Keratinocyte (primary cell): ENCODE results near the gene HCAR3. TPM values are rescaled to one million over a fixed set of nuclear protein-coding genes. Genes with fewer than 3 reads are reported as not detected.
A peak's percentile ranks its signal among the peaks of the same experiment; 100 is the strongest.
"Not testable (repeated sequence)": the region's sequence is repeated elsewhere in the genome, so short reads cannot be mapped to it uniquely, and the experiment has no call there.

Source experiments
- DNase-seq: peaks from one replicate; pipeline ENCODE4 v3.0.0-alpha.2; 2011; ENCODE audit warnings: low read depth, missing footprints, low spot score
- FAIRE-seq: peaks from 2 replicates; lab custom pipeline; 2011; peaks lifted over from hg19 to GRCh38; lab: Jason Lieb, UNC
- H2AFZ ChIP-seq: 2 replicates; pipeline ENCODE4 v1.6.0; 2012; ENCODE audit warnings: low read length, control low read depth, inconsistent platforms; ENCODE audit not compliant: control insufficient read depth
- H3K27ac ChIP-seq: 2 replicates; pipeline ENCODE4 v1.5.1; 2011; ENCODE audit warnings: low read length; ENCODE audit not compliant: control insufficient read depth, insufficient read depth
- H3K27me3 ChIP-seq: 3 replicates; pipeline ENCODE4 v1.6.0; 2011; ENCODE audit warnings: low read length; ENCODE audit not compliant: control insufficient read depth, insufficient read depth; ENCODE audit errors: extremely low read depth
- H3K36me3 ChIP-seq, 2 experiments: 2 replicates in 1 of 2; 3 replicates in 1 of 2; pipeline ENCODE4 v1.5.1; 2011; ENCODE audit warnings: low read length in 2 of 2, mild to moderate bottlenecking in 1 of 2; ENCODE audit not compliant: control insufficient read depth in 2 of 2, insufficient read depth in 2 of 2; ENCODE audit errors: extremely low read depth in 1 of 2
- H3K4me1 ChIP-seq: 3 replicates; pipeline ENCODE4 v1.5.1; 2011; ENCODE audit warnings: low read length; ENCODE audit not compliant: control insufficient read depth, insufficient read depth; ENCODE audit errors: extremely low read depth
- H3K4me2 ChIP-seq: 3 replicates; pipeline ENCODE4 v1.6.0; 2011; ENCODE audit warnings: low read depth, low read length; ENCODE audit not compliant: control insufficient read depth, insufficient read depth; ENCODE audit errors: extremely low read depth
- H3K4me3 ChIP-seq, 3 experiments: fragments of 200-600 bp in 1 of 3; sonication (generic) in 1 of 3; 2 replicates in 2 of 3; 3 replicates in 1 of 3; pipeline ENCODE4 v1.5.1; 2011 to 2016; ENCODE audit warnings: low read length in 3 of 3, mild to moderate bottlenecking in 3 of 3, control low read depth in 2 of 3, inconsistent platforms in 1 of 3, low read depth in 1 of 3, mixed read lengths in 1 of 3, mixed run types in 1 of 3, moderate library complexity in 1 of 3; ENCODE audit not compliant: control insufficient read depth in 2 of 3, insufficient read depth in 2 of 3; ENCODE audit errors: extremely low read depth in 1 of 3
- H3K79me2 ChIP-seq: 2 replicates; pipeline ENCODE4 v1.6.0; 2012; ENCODE audit warnings: low read length; ENCODE audit not compliant: control insufficient read depth, insufficient read depth
- H3K9ac ChIP-seq: 3 replicates; pipeline ENCODE4 v1.6.0; 2011; ENCODE audit warnings: low read length; ENCODE audit not compliant: control insufficient read depth, insufficient read depth; ENCODE audit errors: extremely low read depth
- H3K9me1 ChIP-seq: 3 replicates; pipeline ENCODE4 v1.6.0; 2011; ENCODE audit warnings: low read length; ENCODE audit not compliant: control insufficient read depth, insufficient read depth; ENCODE audit errors: extremely low read depth
- H3K9me3 ChIP-seq: 2 replicates; pipeline ENCODE4 v1.5.1; 2012; ENCODE audit warnings: low read depth, low read length; ENCODE audit not compliant: control insufficient read depth
- H4K20me1 ChIP-seq: 3 replicates; pipeline ENCODE4 v1.6.0; 2011; ENCODE audit warnings: low read length; ENCODE audit not compliant: control insufficient read depth, insufficient read depth; ENCODE audit errors: extremely low read depth
- CTCF ChIP-seq, 3 experiments: IDR thresholded peaks in 1 of 3; conservative IDR thresholded peaks in 1 of 3; optimal IDR thresholded peaks in 1 of 3; 2 replicates in 2 of 3; 3 replicates in 1 of 3; pipeline versions ENCODE3 to v1.5.1; 2011; ENCODE audit warnings: low read length in 3 of 3, mild to moderate bottlenecking in 3 of 3, moderate library complexity in 2 of 3, control low read depth in 1 of 3, inconsistent platforms in 1 of 3; ENCODE audit not compliant: insufficient read depth in 2 of 3; ENCODE audit errors: extremely low read depth in 1 of 3
- EZH2 ChIP-seq: IDR thresholded peaks from one replicate; pipeline ENCODE4 v1.6.1; 2012; ENCODE audit warnings: inconsistent platforms, mild to moderate bottlenecking, low read length, moderate library complexity
- dilution Hi-C: fragments of 300-500 bp; cut with MboI; formaldehyde crosslinking; loops from one replicate; pipeline ENCODE4 v1.7.0; 2020; ENCODE audit warnings: low sequenced_read_pairs; ENCODE audit not compliant: extremely low pct_ligation_motif_present
- polyA plus RNA-seq, 5 experiments: library from polyadenylated mRNA; depleted of rRNA in 3 of 5; stranded (reverse) in 3 of 5; stranded (forward) in 1 of 5; unstranded in 1 of 5; fragments of >200 nt; gene quantifications; 1 replicate in 1 of 5; 2 replicates in 3 of 5; 3 replicates in 1 of 5; pipeline versions ENCODE4 v1.2.1 to v1.2.3, GENCODE V29; 2011 to 2012; ENCODE audit warnings: missing spikeins in 2 of 5, low read depth in 1 of 5, low replicate concordance in 1 of 5

The HCAR3 gene
- polyA plus RNA-seq, 1 donor (not counting 4 experiments of a cell fraction or from before 2014, with no cell fraction given), result 12.1 TPM

- no peaks in the 10 kb centered on the region for H3K9me3 ChIP-seq
- peaks cover 43% of the 10 kb centered on the region for H3K4me1 ChIP-seq
- peak overlapping the region; percentile 75 for H3K4me2 ChIP-seq
- H3K27ac ChIP-seq, result peak overlapping the region; percentile 98
- TF ChIP-seq CTCF (optimal IDR thresholded peaks at IDR 0.05 in 1 of 3, IDR thresholded peaks at IDR 0.05 in 1 of 3, conservative IDR thresholded peaks at IDR 0.05 in 1 of 3; ENCODE audit: extremely low read depth in 1 of 3, insufficient read depth in 2 of 3, low read length in 3 of 3) (no peak), EZH2 (no peak)
- DNase-seq, result peak; percentile 67
- H3K9ac ChIP-seq, result peak overlapping the region; percentile 81
- dilution Hi-C loops, result no loop called here
- no peaks in the 10 kb centered on the region for H3K36me3 ChIP-seq
- peak overlapping the region in 2 of 3 experiments; percentile 54 to 57 for H3K4me3 ChIP-seq
- H3K27me3 ChIP-seq, result no peaks in the 10 kb centered on the region
- H4K20me1 ChIP-seq, result no peaks in the 10 kb centered on the region
- H2AFZ ChIP-seq, result peak overlapping the region; percentile 59
- no peaks in the 10 kb centered on the region for H3K79me2 ChIP-seq
- peak; percentile 79 for FAIRE-seq
- no peaks in the 10 kb centered on the region for H3K9me1 ChIP-seq
Measured at GRCh38 chr12:122721057-122721545, 4.5 kb upstream of the HCAR3 start.

- H3K27ac ChIP-seq, H3K9me1 ChIP-seq: not testable (repeated sequence)
Measured at GRCh38 chr12:122715211-122715610, 1.4 kb downstream of the HCAR3 start.

GRCh38 chr12:122713491-122714188, 3.0 kb downstream of the HCAR3 start:
- peak overlapping the region; percentile 77 for H3K27ac ChIP-seq
- H3K36me3 ChIP-seq, H2AFZ ChIP-seq, H4K20me1 ChIP-seq, dilution Hi-C loops, H3K9me1 ChIP-seq, H3K79me2 ChIP-seq, H3K27me3 ChIP-seq, DNase-seq, H3K9me3 ChIP-seq: not testable (repeated sequence)
- H3K4me1 ChIP-seq, result peaks cover 30% of the 10 kb centered on the region
- H3K4me3 ChIP-seq, result peak overlapping the region in 1 of 3 experiments; percentile 54
- H3K9ac ChIP-seq, result peak overlapping the region; percentile 77
- peak; percentile 99 for FAIRE-seq
- peak overlapping the region; percentile 75 for H3K4me2 ChIP-seq

More at GRCh38 chr12:122715211-122715610, 1.4 kb downstream of the HCAR3 start:
- H3K36me3 ChIP-seq, dilution Hi-C loops, H3K79me2 ChIP-seq, FAIRE-seq, H4K20me1 ChIP-seq, H2AFZ ChIP-seq, H3K4me3 ChIP-seq, DNase-seq, H3K27me3 ChIP-seq, H3K9me3 ChIP-seq: not testable (repeated sequence)
- H3K4me2 ChIP-seq, result peak overlapping the region; percentile 32
- H3K9ac ChIP-seq, result peak overlapping the region; percentile 28
- peaks cover 30% of the 10 kb centered on the region for H3K4me1 ChIP-seq

GRCh38 chr12:122711266-122711665, 5.3 kb downstream of the HCAR3 start:
- H3K9me1 ChIP-seq, DNase-seq, H3K27me3 ChIP-seq, H2AFZ ChIP-seq, H4K20me1 ChIP-seq, dilution Hi-C loops, H3K27ac ChIP-seq, FAIRE-seq, H3K4me3 ChIP-seq, H3K79me2 ChIP-seq, H3K4me2 ChIP-seq, H3K9ac ChIP-seq, H3K9me3 ChIP-seq, H3K36me3 ChIP-seq: not testable (repeated sequence)
- peaks cover 27% of the 10 kb centered on the region for H3K4me1 ChIP-seq
